CD4-positive, alpha-beta T cell treated with Interferon alpha-2 for 1 hour (primary cell): ENCODE data around the gene ACTA2.
"Not testable (repeated sequence)": the region's sequence is repeated elsewhere in the genome, so short reads cannot be mapped to it uniquely, and the experiment has no call there.

Experiments used
- DNase-seq, 2 donors: peaks; one replicate each; pipeline ENCODE4 v3.0.0-alpha.2; 2020 to 2022

ACTA2 gene

DNA sequence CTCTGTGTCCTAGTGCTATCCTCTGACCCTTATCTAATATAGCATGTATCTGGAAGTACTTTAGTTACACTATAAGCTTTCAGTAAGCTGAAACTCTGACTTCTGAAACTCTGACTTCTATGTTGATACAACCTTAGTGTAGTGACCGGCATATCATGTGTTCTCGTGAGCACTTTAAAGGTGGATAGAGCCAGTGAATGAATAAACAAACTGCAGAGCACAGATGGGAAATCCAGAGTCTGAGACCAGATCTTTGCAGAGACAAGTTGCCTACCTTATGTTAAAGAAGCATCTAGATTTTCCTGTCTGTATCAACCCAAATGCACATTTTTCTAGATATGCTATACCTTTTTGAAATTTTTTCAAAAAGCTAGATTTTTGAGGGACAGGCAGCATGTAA, 3.5 kb downstream of the ACTA2 start:
- no peak for DNase-seq

GRCh38 chr10:88946965-88947590, 5.5 kb downstream of the ACTA2 start:
- DNase-seq, result no peak

DNA sequence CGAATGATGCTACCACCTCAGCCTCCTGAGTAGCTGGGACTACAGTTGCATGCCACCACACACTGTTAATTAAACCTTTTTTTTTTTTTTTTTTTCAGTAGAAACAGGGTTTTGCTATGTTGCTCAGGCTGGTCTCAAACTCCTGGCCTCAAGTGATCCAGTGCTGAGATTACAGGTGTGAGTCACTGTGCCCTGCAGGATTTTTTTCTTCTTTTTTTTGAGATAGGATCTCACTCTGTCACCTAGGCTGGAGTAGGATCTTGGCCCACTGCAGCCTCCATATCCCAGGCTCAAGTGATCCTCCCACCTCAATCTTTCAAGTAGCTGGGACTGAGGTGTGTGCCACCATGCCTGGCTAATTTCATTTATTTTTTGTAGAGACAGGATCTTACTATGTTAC, 6.4 kb downstream of the ACTA2 start:
- no peak for DNase-seq

- no peak for DNase-seq
Measured at GRCh38 chr10:88944813-88945212, 7.8 kb downstream of the ACTA2 start.

GRCh38 chr10:88943778-88944177, 8.8 kb downstream of the ACTA2 start:
- DNase-seq, result no peak

- DNase-seq, result no peak
Measured at GRCh38 chr10:88941026-88941425, 11.5 kb downstream of the ACTA2 start.

- DNase-seq, result no peak
Measured at GRCh38 chr10:88938938-88939337, 13.6 kb downstream of the ACTA2 start.

- DNase-seq, result no peak
Measured at GRCh38 chr10:88938039-88938438, 14.5 kb downstream of the ACTA2 start.

DNA sequence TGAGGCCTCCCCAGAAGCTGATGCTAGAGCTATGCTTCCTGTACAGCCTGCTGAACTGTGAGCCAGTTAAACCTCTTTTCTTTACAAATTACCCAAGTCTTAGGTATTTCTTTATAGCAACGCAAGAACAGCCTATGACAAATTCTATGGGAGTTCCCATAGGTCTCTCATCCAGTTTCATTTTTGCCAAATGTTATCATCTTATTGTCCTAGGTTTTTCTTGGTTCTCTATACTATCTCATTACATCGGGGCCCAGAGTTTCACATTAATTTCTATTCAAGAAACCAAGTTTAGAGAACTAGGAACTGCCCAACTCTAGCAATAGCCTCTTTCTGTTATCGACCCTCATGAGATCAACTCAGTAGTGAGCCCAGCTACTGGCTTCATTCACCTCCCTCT, 15.9 kb downstream of the ACTA2 start:
- no peak for DNase-seq

- peak; percentile 78 to 85 for DNase-seq
Measured at GRCh38 chr10:88934900-88935672, 17.5 kb downstream of the ACTA2 start.

DNA sequence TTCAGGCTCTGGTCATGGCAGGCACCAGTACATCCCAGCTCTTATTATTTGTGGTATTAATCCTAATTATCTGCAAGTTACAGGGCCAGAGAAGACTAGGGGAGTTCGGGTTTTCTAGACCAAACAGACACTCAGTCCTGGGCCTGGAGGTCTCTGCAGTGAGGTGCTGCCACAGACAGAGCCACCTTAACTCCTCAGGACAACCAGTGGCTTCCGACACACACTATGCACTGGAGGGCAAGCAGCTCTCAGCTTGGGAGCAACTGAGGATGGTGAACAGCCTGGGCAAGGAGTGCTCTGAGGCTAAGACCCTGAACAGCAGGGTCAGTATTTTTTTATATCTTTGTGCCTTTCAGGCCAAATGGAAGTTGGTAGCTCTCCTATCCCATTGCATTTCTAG, 19.0 kb downstream of the ACTA2 start:
- no peak for DNase-seq

DNA sequence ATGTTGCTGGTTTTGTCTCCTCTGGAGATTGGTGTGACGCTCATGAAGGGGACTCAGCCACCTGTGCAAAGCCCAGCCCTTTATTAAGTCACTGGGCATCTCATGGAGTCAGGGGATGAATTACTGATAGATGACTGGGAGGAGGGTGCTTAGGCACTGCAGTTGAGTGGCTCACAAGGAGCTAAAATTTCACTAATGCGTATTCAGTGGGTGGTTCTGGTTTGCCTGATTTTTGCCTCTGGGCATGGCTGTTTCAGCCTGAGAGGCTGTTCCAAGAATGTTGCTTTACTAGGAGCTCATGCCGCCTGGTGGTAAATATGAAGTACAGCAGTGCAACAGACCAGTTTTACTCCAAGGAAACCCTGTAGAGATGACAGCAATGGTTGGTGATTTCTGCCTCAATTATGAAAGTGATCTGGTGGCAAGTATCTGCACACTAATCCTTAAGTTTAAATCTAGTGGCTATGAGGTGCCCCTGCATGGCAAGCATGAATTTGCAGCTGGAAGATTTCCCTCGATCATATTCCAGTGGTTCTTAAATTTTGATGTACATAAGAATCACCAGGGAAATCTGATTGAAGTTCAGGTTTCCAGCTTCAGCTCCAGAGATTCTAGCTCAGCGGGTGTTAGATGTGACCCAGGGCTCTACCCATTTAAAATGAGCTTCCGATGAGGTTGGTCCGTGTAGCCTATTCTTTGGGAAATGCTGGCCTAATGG, 19.9 kb downstream of the ACTA2 start:
- DNase-seq, result peak; percentile 48 to 68

GRCh38 chr10:88932029-88932428, 20.5 kb downstream of the ACTA2 start:
- not testable (repeated sequence) for DNase-seq

DNA sequence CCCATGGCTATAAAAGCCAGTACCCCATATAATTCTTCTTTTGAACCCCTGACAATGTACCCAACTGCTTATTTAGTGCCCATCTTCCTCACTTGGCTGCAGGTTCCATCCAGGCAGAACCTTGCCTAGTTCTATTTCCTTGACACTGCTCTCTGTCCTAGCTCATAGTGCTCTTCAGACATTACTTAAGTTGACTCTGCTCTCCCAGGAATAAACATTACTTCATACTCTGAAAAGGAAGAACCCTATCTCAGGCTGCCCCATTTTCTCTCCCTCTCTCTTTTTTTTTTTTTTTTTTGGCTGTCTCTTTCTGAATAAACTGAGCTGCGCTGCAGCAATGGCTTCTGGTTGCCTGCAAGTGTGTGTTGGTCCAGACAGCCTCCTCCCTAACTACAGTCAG, 21.0 kb downstream of the ACTA2 start:
- no peak for DNase-seq

- no peak for DNase-seq
Measured at GRCh38 chr10:88928254-88928653, 24.3 kb downstream of the ACTA2 start.

DNA sequence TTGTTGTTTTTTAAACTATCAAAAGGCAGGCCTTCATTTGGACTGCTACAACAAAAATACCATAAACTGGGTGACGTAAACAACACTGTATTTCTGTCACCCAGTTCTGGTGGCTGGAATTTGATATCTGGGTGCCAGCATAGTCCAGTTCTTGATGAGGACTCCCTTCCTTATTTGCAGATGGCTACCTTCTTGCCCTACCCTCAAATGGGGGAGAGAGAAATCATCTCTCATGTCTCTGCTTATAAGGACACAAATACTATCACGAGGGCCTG, 25.2 kb downstream of the ACTA2 start:
- DNase-seq, result no peak

- DNase-seq, result no peak
Measured at GRCh38 chr10:88926566-88927415, 25.8 kb downstream of the ACTA2 start.

DNA sequence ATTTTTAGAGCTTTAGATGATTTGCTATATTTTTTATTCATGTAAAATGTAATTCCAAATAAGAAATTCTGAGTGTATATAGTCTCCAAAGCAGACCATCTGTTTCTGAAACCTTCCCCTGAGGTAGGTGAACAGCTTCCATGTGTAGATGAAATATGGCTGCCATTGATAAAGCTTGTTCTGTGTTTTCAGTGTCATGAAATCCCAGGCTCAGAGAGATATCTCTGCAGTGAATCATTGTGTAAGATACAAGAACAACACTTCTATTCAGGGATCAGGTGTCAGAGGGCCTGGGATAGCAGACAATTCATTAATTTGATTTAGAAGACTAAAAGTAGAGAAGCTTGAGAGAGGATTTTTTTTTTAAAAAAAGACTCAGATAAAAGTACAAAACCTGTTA, 29.1 kb downstream of the ACTA2 start:
- DNase-seq, result no peak

- no peak for DNase-seq
Measured at GRCh38 chr10:88922041-88922440, 30.5 kb downstream of the ACTA2 start.

DNA sequence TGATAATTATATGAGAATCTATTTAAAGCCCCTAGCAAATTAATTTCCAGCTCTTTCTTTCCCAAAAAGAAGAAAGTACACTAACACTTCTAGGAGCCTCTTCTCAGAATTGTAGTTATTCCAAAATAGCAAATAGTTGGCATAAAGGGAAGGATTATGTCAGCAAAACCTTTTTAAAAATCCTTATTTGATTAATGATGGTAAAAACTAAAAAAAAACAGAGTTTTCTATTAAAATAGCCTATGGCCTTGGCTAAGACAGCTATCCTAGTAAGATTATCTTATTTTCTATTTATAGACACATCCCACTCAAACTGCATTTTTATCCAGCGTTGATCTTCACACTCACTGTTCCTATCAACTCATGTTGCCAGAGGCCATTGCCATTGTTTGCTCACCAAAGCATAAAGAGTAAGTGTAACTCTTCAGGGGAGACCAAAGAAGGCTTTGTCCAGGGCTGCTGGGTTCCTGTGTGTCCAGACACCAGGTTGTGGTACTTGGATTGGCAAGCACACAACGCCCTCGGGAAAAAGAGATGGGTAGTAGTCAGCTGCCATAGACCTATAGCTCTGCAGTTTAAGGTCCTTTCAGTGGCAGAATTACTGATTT, 31.5 kb downstream of the ACTA2 start:
- DNase-seq, result no peak

GRCh38 chr10:88920198-88920597, 32.4 kb downstream of the ACTA2 start:
- DNase-seq, result no peak

DNA sequence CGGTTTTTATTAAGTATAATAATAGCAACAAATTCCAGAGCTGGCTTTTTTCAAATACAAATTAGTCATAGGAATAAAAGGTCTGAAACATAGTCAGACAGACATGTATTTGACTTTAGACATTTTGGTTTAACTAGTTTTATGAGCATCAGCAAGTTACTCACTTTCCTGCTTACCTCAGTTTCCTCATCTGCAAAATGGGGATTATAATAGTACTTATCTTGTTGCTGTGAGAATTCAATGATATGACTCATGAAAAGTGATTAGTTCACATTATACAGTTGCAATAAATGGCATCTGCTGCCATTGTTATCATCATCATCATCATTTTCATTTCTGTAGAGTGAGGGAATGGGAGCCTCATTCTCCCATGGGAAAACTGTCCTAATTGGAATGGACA, 33.5 kb downstream of the ACTA2 start:
- no peak for DNase-seq
